Measurements from ENCODE around the gene ATP10B.
"Not testable (repeated sequence)": the region's sequence is repeated elsewhere in the genome, so short reads cannot be mapped to it uniquely, and the experiment has no call there.

Gene ATP10B

DNA sequence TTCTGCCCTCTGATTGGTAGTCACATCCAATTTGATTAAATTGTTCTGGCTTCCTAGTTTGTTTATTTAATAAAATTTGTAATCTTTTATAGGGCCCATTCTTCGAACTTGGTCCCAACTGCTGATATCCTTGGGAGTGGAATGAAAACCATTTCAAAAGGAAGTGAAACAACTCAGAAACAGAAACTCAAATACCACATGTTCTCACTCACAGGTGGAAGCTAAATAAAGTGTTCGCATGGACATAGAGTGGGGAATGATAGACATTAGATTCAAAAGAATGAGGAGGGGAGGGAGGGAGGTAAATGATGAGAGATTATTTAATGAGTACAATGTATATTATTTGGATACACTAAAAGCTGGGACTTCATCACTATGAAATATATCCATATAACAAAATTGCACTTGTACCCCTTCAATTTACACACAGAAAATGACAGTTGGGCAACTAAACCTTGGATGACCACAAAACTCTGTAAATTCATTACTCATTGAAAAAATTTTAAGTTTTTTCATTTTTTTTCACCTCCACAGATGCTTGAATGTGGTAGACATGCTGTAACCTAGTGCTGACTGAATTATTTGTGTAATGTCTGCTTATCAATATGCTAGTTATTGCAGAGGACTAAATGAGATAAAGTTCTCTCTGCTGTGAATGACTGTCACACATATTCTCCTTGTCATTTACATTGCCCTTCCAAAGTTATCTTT, 16.0 kb downstream of the ATP10B start:
- no peak for DNase-seq
- TF ChIP-seq, protein P1, sequence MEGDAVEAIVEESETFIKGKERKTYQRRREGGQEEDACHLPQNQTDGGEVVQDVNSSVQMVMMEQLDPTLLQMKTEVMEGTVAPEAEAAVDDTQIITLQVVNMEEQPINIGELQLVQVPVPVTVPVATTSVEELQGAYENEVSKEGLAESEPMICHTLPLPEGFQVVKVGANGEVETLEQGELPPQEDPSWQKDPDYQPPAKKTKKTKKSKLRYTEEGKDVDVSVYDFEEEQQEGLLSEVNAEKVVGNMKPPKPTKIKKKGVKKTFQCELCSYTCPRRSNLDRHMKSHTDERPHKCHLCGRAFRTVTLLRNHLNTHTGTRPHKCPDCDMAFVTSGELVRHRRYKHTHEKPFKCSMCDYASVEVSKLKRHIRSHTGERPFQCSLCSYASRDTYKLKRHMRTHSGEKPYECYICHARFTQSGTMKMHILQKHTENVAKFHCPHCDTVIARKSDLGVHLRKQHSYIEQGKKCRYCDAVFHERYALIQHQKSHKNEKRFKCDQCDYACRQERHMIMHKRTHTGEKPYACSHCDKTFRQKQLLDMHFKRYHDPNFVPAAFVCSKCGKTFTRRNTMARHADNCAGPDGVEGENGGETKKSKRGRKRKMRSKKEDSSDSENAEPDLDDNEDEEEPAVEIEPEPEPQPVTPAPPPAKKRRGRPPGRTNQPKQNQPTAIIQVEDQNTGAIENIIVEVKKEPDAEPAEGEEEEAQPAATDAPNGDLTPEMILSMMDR (IDR thresholded peaks at IDR 0.05; ENCODE audit: low read depth, low read length, missing control alignments) = no peak
- Histone ChIP-seq H3K27me3 (replicated peaks) (no peaks in the 10 kb centered on the region), H3K4me3 (ENCODE audit: low read depth, low read length) (no peak overlapping the region), H3K36me3 (replicated peaks) (no peaks in the 10 kb centered on the region), H3K27ac (no peak overlapping the region)
- in situ Hi-C loops (cut with HindIII; ENCODE audit: low pct_ligation_motif_present, low sequenced_read_pairs) = no loop called here

DNA sequence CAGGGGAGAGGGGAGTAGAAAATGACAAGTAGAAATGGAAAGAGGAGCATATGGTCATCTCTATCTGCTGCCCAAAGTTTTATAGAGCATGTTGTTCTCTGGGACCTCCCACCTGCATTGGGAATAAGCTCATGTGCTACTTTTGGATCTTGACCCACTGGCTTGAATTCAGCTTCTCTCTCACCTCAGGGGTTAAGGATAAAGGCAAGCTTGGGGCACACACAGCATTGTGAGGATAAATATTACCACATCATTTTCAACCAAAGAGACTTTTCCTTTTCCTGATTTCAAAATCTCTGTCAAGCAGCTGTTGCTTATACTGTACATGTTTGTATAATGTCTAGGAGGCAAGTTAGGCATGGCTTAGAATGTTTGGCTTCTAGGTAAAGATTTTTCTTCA, 16.6 kb downstream of the ATP10B start:
- no peak overlapping the region for H3K27ac ChIP-seq
- in situ Hi-C loops (cut with HindIII; ENCODE audit: low pct_ligation_motif_present, low sequenced_read_pairs) = no loop called here
- no peak for DNase-seq
- no peaks in the 10 kb centered on the region for H3K36me3 ChIP-seq (replicated peaks)
- no peaks in the 10 kb centered on the region for H3K27me3 ChIP-seq (replicated peaks)
- TF ChIP-seq, protein P1 (IDR thresholded peaks at IDR 0.05; ENCODE audit: low read depth, low read length, missing control alignments) = no peak
- H3K4me3 ChIP-seq (ENCODE audit: low read depth, low read length) = no peak overlapping the region

DNA sequence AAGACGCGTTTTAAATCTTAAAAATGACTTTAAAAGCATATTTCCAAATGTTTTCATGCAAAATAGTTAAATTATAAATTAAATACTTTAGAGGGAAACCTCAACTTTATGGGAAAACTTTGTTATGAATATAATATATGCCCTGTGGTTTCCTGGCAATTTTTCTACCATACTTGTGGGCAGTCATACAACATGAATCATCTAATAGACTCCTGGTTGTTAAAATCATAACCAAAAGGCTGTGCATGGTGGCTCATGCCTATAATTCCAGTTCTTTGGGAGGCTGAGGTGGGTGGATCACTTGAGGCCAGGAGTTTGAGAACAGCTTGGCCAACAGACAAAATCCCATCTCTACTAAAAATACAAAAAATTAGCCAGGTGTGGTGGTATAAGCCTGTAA, 18.2 kb downstream of the ATP10B start:
- Histone ChIP-seq H3K36me3 (replicated peaks) (no peaks in the 10 kb centered on the region), H3K27me3 (replicated peaks) (no peaks in the 10 kb centered on the region), H3K27ac (no peak overlapping the region), H3K4me3 (ENCODE audit: low read depth, low read length) (no peak overlapping the region)
- TF ChIP-seq, protein P1 (IDR thresholded peaks at IDR 0.05; ENCODE audit: low read depth, low read length, missing control alignments) = no peak
- DNase-seq = no peak
- in situ Hi-C loops (cut with HindIII; ENCODE audit: low pct_ligation_motif_present, low sequenced_read_pairs) = no loop called here

DNA sequence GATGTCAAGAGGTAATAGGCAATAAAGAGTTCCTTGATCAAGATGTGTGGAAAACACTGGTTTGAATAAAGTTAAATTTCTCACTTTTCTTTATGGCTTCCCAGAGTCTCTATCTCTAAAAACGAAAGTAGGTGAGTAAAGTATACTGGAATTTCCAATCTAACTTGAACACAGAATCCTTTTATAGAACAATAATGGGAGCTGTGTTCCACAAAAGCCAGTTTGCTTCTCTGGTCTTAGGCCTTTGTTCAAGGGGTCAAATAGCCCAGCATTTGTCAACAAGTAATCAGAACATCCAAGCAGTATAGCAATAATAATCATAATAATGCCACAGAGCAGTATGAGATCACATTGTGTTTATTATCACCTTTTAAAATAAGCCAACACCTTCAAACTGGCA, 20.2 kb downstream of the ATP10B start:
- H3K36me3 ChIP-seq (replicated peaks) = no peaks in the 10 kb centered on the region
- no peak overlapping the region for H3K27ac ChIP-seq
- no peaks in the 10 kb centered on the region for H3K27me3 ChIP-seq (replicated peaks)
- DNase-seq = no peak
- TF ChIP-seq, protein P1 (IDR thresholded peaks at IDR 0.05; ENCODE audit: low read depth, low read length, missing control alignments) = no peak
- in situ Hi-C loops (cut with HindIII; ENCODE audit: low pct_ligation_motif_present, low sequenced_read_pairs) = no loop called here
- no peak overlapping the region for H3K4me3 ChIP-seq (ENCODE audit: low read depth, low read length)

DNA sequence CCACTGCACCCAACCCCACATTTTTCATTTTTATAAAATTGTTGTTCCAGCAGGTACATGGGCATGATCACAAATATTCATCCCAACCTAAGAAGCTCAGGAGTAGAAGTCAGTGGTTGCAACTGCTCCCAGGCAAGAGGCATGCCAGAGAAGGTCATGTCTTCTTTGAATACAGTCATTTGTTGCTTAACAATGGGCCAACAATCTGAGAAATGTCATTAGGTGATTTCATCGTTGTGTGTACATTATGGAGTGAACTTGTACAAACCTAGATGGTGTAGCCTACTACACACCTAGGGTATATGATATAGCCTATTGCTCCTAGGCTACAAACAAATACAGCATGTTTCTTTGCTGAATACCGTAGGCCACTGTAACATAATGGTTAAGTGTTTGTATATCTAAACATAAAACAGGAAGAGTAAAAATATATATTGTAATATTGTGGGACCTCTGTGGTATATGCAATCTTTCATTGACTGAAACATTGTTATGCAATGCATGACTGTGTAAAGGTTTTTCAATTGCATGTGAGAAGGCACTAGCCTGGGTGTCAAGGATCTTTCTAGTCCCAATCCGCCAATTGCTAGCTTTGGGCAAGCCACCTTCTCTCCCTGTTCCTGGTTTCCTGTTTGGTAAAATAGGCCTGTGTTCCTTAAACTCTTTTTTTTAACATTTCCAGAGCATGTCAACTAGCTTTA, 27.6 kb downstream of the ATP10B start:
- Histone ChIP-seq H3K27ac (no peak overlapping the region), H3K36me3 (replicated peaks) (no peaks in the 10 kb centered on the region), H3K4me3 (ENCODE audit: low read depth, low read length) (no peak overlapping the region), H3K27me3 (replicated peaks) (no peaks in the 10 kb centered on the region)
- TF ChIP-seq, protein P1 (IDR thresholded peaks at IDR 0.05; ENCODE audit: low read depth, low read length, missing control alignments) = no peak
- in situ Hi-C loops (cut with HindIII; ENCODE audit: low pct_ligation_motif_present, low sequenced_read_pairs) = no loop called here
- DNase-seq = no peak

DNA sequence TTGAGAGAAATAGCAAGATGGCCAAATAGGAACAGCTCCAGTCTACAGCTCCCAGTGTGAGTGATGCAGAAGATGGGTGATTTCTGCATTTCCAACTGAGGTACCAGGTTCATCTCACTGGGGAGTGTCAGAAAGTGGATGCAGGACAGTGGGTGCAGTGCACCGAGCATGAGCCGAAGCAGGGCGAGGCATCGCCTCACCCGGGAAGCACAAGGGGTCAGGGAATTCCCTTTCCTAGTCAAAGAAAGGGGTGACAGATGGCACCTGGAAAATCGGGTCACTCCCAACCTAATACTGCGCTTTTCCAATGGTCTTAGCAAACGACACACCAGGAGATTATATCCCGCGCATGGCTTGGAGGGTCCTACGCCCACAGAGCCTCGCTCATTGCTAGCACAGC, 39.0 kb downstream of the ATP10B start:
- H3K27ac ChIP-seq; H3K27me3 ChIP-seq (replicated peaks); in situ Hi-C loops (cut with HindIII; ENCODE audit: low pct_ligation_motif_present, low sequenced_read_pairs); H3K36me3 ChIP-seq (replicated peaks); DNase-seq; H3K4me3 ChIP-seq (ENCODE audit: low read depth, low read length): not testable (repeated sequence)

Measured in brain microvascular endothelial cell (primary cell).